ENCODE results near the gene NALCN.

GRCh38 chr13:101025925-101026324 is 390.4 kb downstream of the NALCN start:
- TF ChIP-seq CTCF (IDR thresholded peaks at IDR 0.05; ENCODE audit: low read depth, low read length, missing input control) (no peak), GABPA (IDR thresholded peaks at IDR 0.05 in 1 of 2, conservative IDR thresholded peaks at IDR 0.05 in 1 of 2) (no peak), EGR1 (IDR thresholded peaks at IDR 0.05; ENCODE audit: low read depth in 2 of 2) (no peak), MAX (IDR thresholded peaks at IDR 0.05) (no peak), TAF1 (conservative IDR thresholded peaks at IDR 0.05) (no peak), REST (IDR thresholded peaks at IDR 0.05) (no peak)

All from liver (tissue), 3 donors.